Activated naive CD4-positive, alpha-beta T cell treated with anti-CD3 and anti-CD28 coated beads for 36 hours (primary cell): Measurements from ENCODE around the gene KIAA0753. TPM values are rescaled to one million over a fixed set of nuclear protein-coding genes. Genes with fewer than 3 reads are reported as not detected.

Experiments
- CTCF ChIA-PET: fragments of 350-600 bp; sonication (Branson Sonifier 250); formaldehyde crosslinking; loops from one replicate; lab custom pipeline; 2021; ENCODE audit warnings: antibody characterized with exemption; lab: Charles Lee
- DNase-seq: peaks from one replicate; pipeline ENCODE4 v3.0.0-alpha.2; 2020
- H3K27ac Mint-ChIP-seq: one replicate; pipeline ENCODE4 v1.8.0; 2021; ENCODE audit warnings: mild to moderate bottlenecking, mixed read lengths
- H3K27me3 Mint-ChIP-seq: one replicate; pipeline ENCODE4 v1.8.0; 2021; ENCODE audit warnings: low read depth, mixed read lengths
- H3K36me3 Mint-ChIP-seq: one replicate; pipeline ENCODE4 v1.8.0; 2021; ENCODE audit warnings: low read depth, mixed read lengths
- H3K4me1 Mint-ChIP-seq: one replicate; pipeline ENCODE4 v1.8.0; 2021; ENCODE audit warnings: low read depth, mixed read lengths
- H3K4me3 Mint-ChIP-seq: one replicate; pipeline ENCODE4 v1.8.0; 2021; ENCODE audit warnings: mild to moderate bottlenecking, moderate library complexity, mixed read lengths
- H3K9me3 Mint-ChIP-seq: one replicate; pipeline ENCODE4 v1.8.0; 2021; ENCODE audit warnings: mixed read lengths
- intact Hi-C: fragments of 100-400 bp; cut with micrococcal nuclease; formaldehyde crosslinking; loops from one replicate; pipeline ENCODE4 v1.15.1; 2023
- microRNA-seq: library from miRNA; unstranded; fragments of <30 nt; microRNA quantifications from one replicate; pipeline ENCODE4 v1.2.0, GENCODE V29; 2022; ENCODE audit warnings: borderline microRNAs expressed, borderline replicate concordance
- total RNA-seq, 2 experiments: library from RNA; stranded (reverse); gene quantifications; one replicate each; pipeline ENCODE4 v1.2.3, GENCODE V29; 2021

The KIAA0753 gene
- total RNA-seq, 2 experiments from 2014 or later, result 7.7 to 8.1 TPM

- Mint-ChIP-seq H3K27me3 (peaks cover 3% of the 10 kb centered on the region), H3K36me3 (no peaks in the 10 kb centered on the region), H3K27ac (no peak overlapping the region), H3K4me1 (no peaks in the 10 kb centered on the region), H3K9me3 (no peaks in the 10 kb centered on the region), H3K4me3 (no peak overlapping the region)
- CTCF ChIA-PET, result interaction anchor here (0.6 kb wide), 1 partner anchor 58 kb away, joined by 3 read pairs; no protein-coding TSS in a partner anchor
- intact Hi-C loops, result no loop called here
- DNase-seq, result no peak
Measured at GRCh38 chr17:6531575-6531974, 108.9 kb downstream of the KIAA0753 start.

GRCh38 chr17:6530324-6530920 is 110.1 kb downstream of the KIAA0753 start:
- Mint-ChIP-seq H3K36me3 (no peaks in the 10 kb centered on the region), H3K27me3 (peaks cover 3% of the 10 kb centered on the region), H3K4me1 (no peaks in the 10 kb centered on the region), H3K4me3 (no peak overlapping the region), H3K27ac (no peak overlapping the region), H3K9me3 (no peaks in the 10 kb centered on the region)
- no peak for DNase-seq
- intact Hi-C loops, result no loop called here
- CTCF ChIA-PET, result no interaction called here

- Mint-ChIP-seq H3K4me1 (no peaks in the 10 kb centered on the region), H3K27me3 (peaks cover 3% of the 10 kb centered on the region)
Measured at GRCh38 chr17:6528557-6528956, 112.0 kb downstream of the KIAA0753 start.

More at GRCh38 chr17:6528557-6528956, 112.0 kb downstream of the KIAA0753 start:
- Mint-ChIP-seq H3K27ac (no peak overlapping the region), H3K4me3 (no peak overlapping the region), H3K9me3 (no peaks in the 10 kb centered on the region), H3K36me3 (no peaks in the 10 kb centered on the region)
- intact Hi-C loops, result no loop called here
- DNase-seq, result no peak
- CTCF ChIA-PET, result no interaction called here

Small RNA genes lying within 50 kb of the gene (microRNA-seq; reads per million reads assigned to microRNA genes)
- not detected for gene MIR4520-1
- not detected for gene MIR4520-2

Other genes starting within 250 kb of the KIAA0753 start
- gene AIPL1, start 205.6 kb downstream of the KIAA0753 start, total RNA-seq, result not detected
- gene PIMREG, start 196.3 kb downstream of the KIAA0753 start, total RNA-seq, result 10 to 100 TPM; 18.1 to 19.0 TPM
- under 1 TPM; 0.38 to 0.67 TPM for gene PITPNM3, start 84.2 kb downstream of the KIAA0753 start, total RNA-seq
- gene TXNDC17, start 349 bp upstream of the KIAA0753 start, total RNA-seq, result 10 to 100 TPM; 71.4 to 85.8 TPM
- 10 to 100 TPM; 21.7 to 22.5 TPM for gene MED31, start 10.9 kb upstream of the KIAA0753 start, total RNA-seq
- 1 to 10 TPM in 1 of 2 experiments, under 1 TPM in 1; 0.99 to 1.2 TPM for gene C17orf100, start 11.1 kb upstream of the KIAA0753 start, total RNA-seq
- gene SLC13A5, start 72.7 kb upstream of the KIAA0753 start, total RNA-seq, result not detected
- 10 to 100 TPM; 15.0 to 19.0 TPM for gene XAF1, start 115.3 kb upstream of the KIAA0753 start, total RNA-seq
- gene FBXO39, start 135.5 kb upstream of the KIAA0753 start, total RNA-seq, result not detected
- gene TEKT1, start 191.0 kb upstream of the KIAA0753 start, total RNA-seq, result not detected